Glomerular endothelial cell (primary cell): ENCODE data around the gene WWC1. TPM values are rescaled to one million over a fixed set of nuclear protein-coding genes. Genes with fewer than 3 reads are reported as not detected.
"Not testable (repeated sequence)": the region's sequence is repeated elsewhere in the genome, so short reads cannot be mapped to it uniquely, and the experiment has no call there.

Experiments
- DNase-seq: peaks from one replicate; pipeline ENCODE4 v3.0.0-alpha.2; 2011; ENCODE audit warnings: low read depth, low spot score; ENCODE audit errors: extremely low read depth
- total RNA-seq: library from RNA; depleted of rRNA; stranded (reverse); fragments of >200 nt; gene quantifications from 2 replicates; pipeline ENCODE4 v1.2.3, GENCODE V29; 2015

Gene WWC1
- total RNA-seq, 1 donor from 2014 or later = 2.9 TPM

GRCh38 chr5:168328814-168329213 lies 37.4 kb downstream of the WWC1 start:
- no peak for DNase-seq

DNA sequence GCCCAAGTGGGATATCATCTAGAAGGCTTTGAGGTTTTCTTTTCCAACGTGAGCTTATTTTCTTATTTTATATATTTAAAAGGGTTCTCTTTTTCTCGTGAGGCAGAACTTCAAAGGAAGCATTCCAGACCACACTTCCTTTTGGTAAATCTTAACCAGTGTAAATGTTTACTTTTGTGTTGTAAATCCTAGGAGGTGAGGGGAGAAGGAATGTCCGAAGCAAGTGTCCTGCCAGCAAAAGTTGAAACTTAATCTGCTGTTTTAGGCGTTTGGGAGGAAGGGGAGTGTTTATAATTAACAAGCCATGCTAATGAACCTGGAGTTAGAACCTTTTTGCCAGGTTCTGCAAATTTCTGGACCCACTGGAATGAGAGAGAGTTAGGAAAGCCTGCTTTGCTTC lies 37.9 kb downstream of the WWC1 start:
- DNase-seq = no peak

DNA sequence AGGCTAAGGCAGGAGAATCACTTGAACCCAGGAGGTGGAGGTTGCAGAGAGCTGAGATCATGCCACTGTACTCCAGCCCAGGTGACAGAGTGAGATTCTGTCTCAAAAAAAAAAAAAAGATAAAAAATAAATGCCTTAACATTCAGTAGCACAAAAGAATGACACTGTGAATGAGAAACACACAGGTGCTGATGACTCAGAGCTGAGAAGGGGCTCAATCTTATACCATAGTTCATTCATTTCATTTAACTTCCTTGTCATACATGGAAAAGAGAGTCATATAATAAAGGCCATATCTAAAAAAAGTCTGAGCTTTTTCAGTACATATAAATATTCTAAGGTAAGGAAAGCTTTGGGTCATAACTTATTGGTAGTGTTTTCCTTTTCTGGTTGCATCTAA lies 40.6 kb downstream of the WWC1 start:
- DNase-seq = no peak

DNA sequence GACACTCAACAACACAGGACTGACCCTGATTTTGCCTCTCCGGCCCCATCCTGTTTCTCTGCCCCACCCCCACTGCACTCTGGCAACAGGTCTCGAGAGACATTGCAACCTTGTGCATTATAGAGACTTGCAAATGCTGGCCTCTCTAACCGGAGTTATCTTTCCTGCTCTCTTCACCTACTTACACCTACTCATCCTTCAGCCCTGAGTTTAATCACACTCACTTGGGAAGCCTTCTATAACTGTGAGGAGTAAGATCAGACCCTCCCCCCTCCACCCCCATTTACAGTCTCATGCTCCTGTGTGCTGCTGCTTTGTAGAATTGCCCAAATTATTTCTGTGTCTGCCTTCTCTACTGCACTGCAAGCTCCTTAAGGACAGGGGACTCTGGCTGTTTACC lies 42.8 kb downstream of the WWC1 start:
- DNase-seq = no peak

GRCh38 chr5:168334695-168335094 lies 43.2 kb downstream of the WWC1 start:
- no peak for DNase-seq

- DNase-seq = no peak
These were observed 45.9 kb downstream of the WWC1 start for GRCh38 chr5:168337361-168337760.

GRCh38 chr5:168339109-168339771 lies 47.8 kb downstream of the WWC1 start:
- DNase-seq = no peak

DNA sequence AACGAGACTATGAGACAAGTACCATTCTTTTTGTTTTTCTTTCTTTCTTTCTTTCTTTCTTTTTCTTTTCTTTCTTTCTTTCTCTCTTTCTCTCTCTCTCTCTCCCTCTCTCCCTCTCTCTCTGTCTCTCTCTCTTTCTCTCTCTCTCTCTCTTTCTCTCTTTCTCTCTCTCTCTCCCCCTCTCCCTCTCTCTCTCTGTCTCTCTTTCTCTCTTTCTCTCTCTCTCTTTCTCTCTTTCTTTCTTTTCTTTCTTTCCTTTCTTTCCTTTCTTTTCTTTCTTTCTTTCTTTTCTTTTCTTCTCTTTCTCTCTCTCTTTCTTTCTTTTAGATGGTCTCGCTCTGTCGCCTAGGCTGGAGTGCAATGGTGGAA lies 48.3 kb downstream of the WWC1 start:
- not testable (repeated sequence) for DNase-seq

DNA sequence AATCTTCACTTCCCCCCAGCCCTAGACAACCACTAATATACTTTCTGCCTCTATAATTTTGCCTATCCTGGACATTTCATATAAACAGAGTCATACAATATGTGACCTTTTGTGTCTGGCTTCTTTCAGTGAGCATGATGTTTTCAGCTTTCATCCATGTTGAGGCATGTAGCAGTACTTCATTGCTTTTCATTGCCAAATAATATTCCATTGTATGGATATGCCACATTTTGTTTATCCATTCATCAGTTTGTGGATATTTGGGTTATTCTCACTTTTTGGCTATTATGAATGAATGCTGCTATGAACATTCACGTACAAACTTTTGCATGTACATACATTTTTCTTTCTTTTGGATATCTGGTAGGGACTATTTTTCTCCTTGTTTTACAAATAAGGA lies 49.0 kb downstream of the WWC1 start:
- no peak for DNase-seq

DNA sequence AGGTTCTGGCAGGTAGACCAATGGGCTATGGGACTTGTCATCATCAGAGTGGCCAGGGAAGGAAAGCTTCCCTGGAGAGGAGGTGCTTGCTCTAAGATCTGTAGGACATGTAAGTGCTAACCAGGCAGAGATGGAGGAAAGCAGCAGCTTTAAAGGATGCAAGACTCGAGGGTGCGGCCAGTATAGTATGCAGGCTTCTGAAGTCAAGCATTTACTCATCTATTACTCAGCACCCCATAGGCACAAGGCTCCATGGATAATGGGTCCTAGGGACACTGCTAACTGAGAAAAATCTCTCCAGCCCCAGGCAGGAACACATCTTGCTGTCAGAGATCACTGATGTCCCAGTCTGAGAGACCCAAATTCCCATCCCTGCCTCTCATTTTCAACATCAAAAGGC lies 49.7 kb downstream of the WWC1 start:
- no peak for DNase-seq

DNA sequence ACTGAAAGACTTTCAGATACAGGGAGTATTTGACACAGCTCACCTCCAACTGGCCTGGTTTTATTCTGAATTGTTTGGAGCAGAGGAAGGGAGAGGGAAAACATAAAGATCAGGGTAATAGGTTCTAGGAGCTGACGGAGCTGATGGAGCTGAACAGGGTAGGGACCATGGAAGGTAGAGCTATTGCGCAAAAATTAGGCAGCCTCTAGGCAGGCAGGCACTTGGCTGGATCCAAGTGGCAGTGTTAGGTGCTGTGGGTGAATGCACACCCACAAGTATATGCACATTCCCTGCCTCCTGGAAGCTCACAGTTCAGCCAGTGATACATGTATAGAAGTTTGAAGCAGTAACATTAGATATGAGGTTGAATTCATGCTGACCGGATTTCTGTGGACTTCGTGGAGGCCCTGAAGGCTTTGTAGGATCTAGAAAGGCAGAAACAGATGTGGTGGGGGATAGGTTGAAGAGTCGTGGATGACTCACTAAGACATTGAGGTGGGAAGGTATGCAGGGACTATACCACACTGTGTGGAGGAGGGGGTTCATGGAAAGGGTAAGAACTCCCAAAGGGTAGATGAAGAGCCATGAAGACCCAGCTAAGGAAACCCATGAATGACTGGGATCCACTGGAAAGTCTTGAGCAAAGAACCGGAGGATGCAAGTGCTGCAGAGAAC lies 50.8 kb downstream of the WWC1 start:
- DNase-seq = no peak

DNA sequence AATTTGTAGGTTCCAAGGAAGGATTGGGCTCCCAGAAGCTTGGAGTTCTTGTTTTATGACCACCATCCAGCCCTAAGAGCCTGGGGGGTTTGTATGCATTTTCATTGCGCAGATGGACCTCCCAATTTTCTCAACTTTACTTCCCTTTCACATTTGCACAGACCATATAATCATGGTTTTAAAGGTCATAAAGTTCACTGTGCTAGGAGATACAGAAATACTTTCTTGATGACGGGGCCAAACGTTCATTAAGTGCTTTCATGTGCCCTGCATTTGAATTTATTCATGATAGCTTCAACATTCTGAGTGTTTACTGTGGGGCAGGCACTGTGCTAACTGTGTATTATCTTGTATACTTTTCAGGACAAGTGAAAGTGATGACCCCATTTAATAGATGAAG lies 51.5 kb downstream of the WWC1 start:
- no peak for DNase-seq

- DNase-seq = no peak
These were observed 55.0 kb downstream of the WWC1 start for GRCh38 chr5:168346417-168346816.

DNA sequence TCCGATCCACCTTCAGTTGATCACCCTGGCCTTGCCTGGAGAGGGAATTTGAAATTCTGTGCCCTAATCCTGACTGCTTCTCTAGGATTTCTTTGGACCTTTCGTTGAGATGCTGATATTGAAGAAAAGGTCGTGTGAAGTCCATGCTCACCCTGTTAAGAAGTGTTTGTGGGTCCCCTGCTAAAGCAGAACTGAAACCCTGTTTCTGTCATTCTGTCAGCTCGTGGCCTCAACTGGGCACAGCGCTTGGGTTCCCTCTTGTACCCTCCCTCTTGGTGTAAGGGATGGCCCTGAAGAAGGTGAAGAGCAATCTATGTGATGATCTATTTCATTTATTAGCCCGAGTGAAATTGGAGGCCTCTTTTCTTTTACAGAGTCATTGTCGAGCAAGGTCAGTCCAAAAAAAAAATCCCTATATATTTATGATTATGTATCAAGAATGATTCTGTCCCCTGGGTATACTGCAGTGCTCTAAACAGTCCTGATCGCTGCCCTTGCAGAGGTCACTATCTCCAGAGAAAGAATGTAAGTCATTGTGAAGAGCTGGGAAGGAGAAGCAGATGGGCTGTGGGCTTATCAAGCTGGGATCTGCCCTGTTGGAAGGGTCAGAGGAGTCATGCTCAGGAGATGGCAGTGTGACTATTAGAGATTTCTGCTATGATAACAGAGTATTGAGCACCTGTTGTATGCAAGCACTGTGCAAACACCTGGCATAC lies 56.1 kb downstream of the WWC1 start:
- DNase-seq = no peak

DNA sequence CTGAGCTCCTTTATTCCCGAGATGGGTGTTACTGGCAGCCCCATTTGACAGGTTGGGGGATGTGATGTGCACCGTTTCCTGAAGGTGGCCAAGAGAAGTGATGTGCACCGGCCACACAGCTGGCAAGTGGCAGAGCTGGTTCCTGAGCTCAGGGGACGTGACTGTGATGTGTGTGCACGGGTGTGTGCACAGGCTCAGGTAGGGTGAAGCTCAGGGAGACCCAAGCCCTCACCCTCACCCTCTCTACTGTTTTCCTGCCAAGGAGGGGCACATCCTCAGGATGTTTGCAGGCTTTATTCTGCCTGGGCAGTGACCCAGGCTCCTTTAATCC lies 56.6 kb downstream of the WWC1 start:
- DNase-seq = no peak

GRCh38 chr5:168350315-168350714 lies 58.9 kb downstream of the WWC1 start:
- no peak for DNase-seq

DNA sequence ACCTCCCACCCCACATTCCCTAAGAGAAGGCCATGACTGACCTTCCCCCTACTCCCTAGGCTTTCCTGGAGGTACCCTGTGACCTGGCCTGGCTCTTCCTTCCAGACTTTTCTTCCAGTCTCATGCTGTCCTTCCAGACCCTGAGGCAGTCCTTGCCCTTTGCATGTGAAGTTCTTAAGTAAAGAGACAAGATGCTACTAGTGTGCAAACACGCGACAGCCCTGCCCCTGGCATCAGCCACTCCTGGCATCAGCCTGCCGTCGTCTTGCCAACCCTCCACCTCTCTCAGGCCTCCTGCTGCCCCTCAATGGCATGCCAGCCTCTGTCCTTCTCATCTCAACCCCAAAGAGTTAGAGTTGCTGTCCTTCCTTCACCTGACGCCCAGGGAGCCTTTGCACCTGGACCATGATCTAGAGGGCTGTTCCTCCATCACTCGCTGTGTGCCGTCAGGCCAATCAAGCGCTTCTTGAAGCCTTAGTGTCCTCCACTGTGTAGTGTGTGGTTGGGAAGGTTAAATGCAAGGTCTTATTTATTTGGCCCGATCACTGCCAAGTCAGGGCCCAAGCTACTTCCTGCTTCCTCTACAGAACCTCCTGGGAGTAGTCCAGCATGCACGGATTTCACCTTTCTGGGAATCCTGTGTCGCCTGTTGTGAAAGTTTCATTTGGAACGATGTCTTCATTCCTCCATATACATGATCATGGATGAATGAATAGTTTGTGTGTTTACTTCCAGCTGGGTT lies 61.9 kb downstream of the WWC1 start:
- DNase-seq = no peak

- no peak for DNase-seq
These were observed 63.0 kb downstream of the WWC1 start for GRCh38 chr5:168354397-168354796.

DNA sequence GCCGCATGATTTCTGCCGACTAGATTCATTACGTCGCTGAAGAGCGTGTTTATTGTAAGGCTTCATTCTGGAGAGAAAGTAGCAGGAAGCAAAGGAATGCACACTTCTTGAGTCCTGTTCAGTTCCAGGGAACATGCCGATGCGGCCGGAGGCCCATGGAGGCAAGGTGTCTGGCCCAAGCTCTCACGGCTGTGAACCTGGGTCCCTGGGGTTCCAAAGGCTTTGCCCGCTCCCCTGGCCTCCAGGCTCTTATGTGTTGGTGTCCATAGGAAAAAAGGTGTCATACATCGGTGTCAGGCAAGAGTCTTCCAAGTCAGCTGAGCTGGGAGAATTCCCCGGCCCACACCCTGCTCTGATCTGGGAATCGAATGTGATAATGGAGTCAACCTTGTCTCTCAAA lies 64.7 kb downstream of the WWC1 start:
- DNase-seq = no peak

GRCh38 chr5:168356592-168356991 lies 65.1 kb downstream of the WWC1 start:
- no peak for DNase-seq

GRCh38 chr5:168357876-168358275 lies 66.4 kb downstream of the WWC1 start:
- no peak for DNase-seq
